22Rv1 (cell line): ENCODE measurements around the gene IQCE.

ENCODE experiments used
- ZFX ChIP-seq: fragments of 450-650 bp; IDR thresholded peaks from 2 replicates; pipeline ENCODE4 v1.6.1; 2017; ENCODE audit warnings: antibody characterized with exemption, borderline replicate concordance
- TF ChIP-seq, protein P1 (sequence below): fragments of 450-650 bp; IDR thresholded peaks from 2 replicates; pipeline ENCODE4 v1.5.1; 2017; ENCODE audit warnings: mild to moderate bottlenecking

DNA sequence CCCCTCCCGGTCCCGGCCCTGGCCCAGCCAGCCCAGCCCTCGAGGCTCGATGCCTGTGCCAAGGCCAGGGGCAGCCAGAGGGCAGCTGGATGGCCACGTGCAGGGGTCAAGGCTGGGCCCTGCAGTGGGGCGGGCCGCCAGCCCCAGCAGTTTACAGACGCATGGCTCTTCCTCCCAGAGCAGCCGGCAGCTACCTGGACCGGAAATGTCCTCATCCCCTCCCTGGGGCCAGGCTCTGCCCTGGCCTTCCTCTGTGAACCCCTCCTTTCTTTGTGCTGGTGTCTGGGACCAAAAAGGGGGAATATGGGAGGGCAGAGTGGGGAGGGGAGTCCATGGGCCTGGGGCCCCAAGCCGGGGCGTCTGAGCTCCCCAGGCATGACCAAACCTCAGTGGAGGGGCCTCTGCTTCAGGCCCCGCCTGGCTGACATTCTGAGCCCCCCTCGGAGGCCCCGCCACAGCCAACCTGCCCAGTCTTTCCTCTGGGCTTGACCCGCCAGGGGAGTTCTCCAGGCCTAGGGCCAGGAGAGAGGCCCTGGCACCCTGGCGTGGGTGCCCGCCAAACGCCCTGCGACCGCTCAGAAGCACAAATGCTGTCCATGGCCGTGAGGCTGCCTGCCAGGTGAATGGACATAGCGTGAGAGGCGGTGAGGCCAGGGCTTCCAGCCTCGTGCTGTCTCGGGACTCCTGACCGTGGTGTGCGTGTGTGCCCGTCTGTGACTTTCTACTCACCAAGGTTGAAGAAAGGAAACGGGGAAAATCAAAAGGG is 104.5 kb downstream of the IQCE start:
- TF ChIP-seq, protein P1, sequence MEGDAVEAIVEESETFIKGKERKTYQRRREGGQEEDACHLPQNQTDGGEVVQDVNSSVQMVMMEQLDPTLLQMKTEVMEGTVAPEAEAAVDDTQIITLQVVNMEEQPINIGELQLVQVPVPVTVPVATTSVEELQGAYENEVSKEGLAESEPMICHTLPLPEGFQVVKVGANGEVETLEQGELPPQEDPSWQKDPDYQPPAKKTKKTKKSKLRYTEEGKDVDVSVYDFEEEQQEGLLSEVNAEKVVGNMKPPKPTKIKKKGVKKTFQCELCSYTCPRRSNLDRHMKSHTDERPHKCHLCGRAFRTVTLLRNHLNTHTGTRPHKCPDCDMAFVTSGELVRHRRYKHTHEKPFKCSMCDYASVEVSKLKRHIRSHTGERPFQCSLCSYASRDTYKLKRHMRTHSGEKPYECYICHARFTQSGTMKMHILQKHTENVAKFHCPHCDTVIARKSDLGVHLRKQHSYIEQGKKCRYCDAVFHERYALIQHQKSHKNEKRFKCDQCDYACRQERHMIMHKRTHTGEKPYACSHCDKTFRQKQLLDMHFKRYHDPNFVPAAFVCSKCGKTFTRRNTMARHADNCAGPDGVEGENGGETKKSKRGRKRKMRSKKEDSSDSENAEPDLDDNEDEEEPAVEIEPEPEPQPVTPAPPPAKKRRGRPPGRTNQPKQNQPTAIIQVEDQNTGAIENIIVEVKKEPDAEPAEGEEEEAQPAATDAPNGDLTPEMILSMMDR = no peak
- no peak for TF ChIP-seq ZFX
